ENCODE results near the gene AHDC1.

The AHDC1 gene

GRCh38 chr1:27596261-27596660 lies 7.7 kb downstream of the AHDC1 start:
- no peak for DNase-seq

- DNase-seq = no peak
Measured at GRCh38 chr1:27595597-27595996, 8.3 kb downstream of the AHDC1 start.

- no peak for DNase-seq
Measured at GRCh38 chr1:27594564-27595510, 9.1 kb downstream of the AHDC1 start.

GRCh38 chr1:27593678-27594563 lies 10.0 kb downstream of the AHDC1 start:
- DNase-seq = no peak

- no peak for DNase-seq
Measured at GRCh38 chr1:27592931-27593677, 10.8 kb downstream of the AHDC1 start.

GRCh38 chr1:27592232-27592930 lies 11.6 kb downstream of the AHDC1 start:
- no peak for DNase-seq

- DNase-seq = no peak
Measured at GRCh38 chr1:27591622-27592021, 12.3 kb downstream of the AHDC1 start.

- no peak for DNase-seq
Measured at GRCh38 chr1:27590917-27591508, 12.9 kb downstream of the AHDC1 start.

GRCh38 chr1:27589841-27590426 lies 14.0 kb downstream of the AHDC1 start:
- no peak for DNase-seq

- DNase-seq = no peak
Measured at GRCh38 chr1:27589441-27589840, 14.5 kb downstream of the AHDC1 start.

GRCh38 chr1:27588256-27589232 lies 15.4 kb downstream of the AHDC1 start:
- no peak for DNase-seq

- DNase-seq = no peak
Measured at GRCh38 chr1:27585684-27586083, 18.3 kb downstream of the AHDC1 start.

- DNase-seq = no peak
Measured at GRCh38 chr1:27584453-27584852, 19.5 kb downstream of the AHDC1 start.

- no peak for DNase-seq
Measured at GRCh38 chr1:27583479-27583878, 20.5 kb downstream of the AHDC1 start.

GRCh38 chr1:27581823-27582243 lies 22.1 kb downstream of the AHDC1 start:
- DNase-seq = no peak

- no peak for DNase-seq
Measured at GRCh38 chr1:27577504-27578188, 26.3 kb downstream of the AHDC1 start.

GRCh38 chr1:27576806-27577227 lies 27.1 kb downstream of the AHDC1 start:
- no peak for DNase-seq

GRCh38 chr1:27575840-27576331 lies 28.1 kb downstream of the AHDC1 start:
- no peak for DNase-seq

All from activated T-cell treated with anti-CD3 and anti-CD28 coated beads, Interleukin-2, amount 50 U/mL, for 1 hour (primary cell).